GM23338 (cell line): ENCODE results near the gene ONECUT3. TPM values are rescaled to one million over a fixed set of nuclear protein-coding genes. Genes with fewer than 3 reads are reported as not detected.

ENCODE experiments used
- ATAC-seq: fragments of 200-7000 bp; cut with Tn5 transposase; 3 replicates; pipeline ENCODE4 v1.9.1; 2020
- DNase-seq: peaks from one replicate; pipeline ENCODE4 v3.0.0-alpha.2; 2015; ENCODE audit warnings: low spot score
- H2AFZ ChIP-seq: fragments of 200-600 bp; sonication (generic); 2 replicates; pipeline ENCODE4 v1.8.0; 2016; ENCODE audit warnings: antibody characterized with exemption, mild to moderate bottlenecking, moderate library complexity
- H3F3A ChIP-seq: fragments of 200-600 bp; sonication (generic); replicated peaks from 2 replicates; pipeline ENCODE4 v1.8.0; 2017; ENCODE audit warnings: antibody characterized with exemption, mixed run types, low read depth
- H3K27ac ChIP-seq: fragments of 200-600 bp; sonication (generic); 2 replicates; pipeline ENCODE4 v1.6.1; 2016; ENCODE audit warnings: low read depth
- H3K27me3 ChIP-seq: fragments of 200-600 bp; sonication (generic); 2 replicates; pipeline ENCODE4 v1.8.0; 2016; ENCODE audit warnings: mild to moderate bottlenecking, mixed run types, moderate library complexity; ENCODE audit not compliant: insufficient read depth
- H3K36me3 ChIP-seq: fragments of 200-600 bp; sonication (generic); 2 replicates; pipeline ENCODE4 v1.8.0; 2016; ENCODE audit warnings: mild to moderate bottlenecking; ENCODE audit not compliant: insufficient read depth
- H3K4me1 ChIP-seq: fragments of 200-600 bp; sonication (generic); 2 replicates; pipeline ENCODE4 v1.8.0; 2016; ENCODE audit warnings: mild to moderate bottlenecking, moderate library complexity; ENCODE audit not compliant: insufficient read depth
- H3K4me2 ChIP-seq: fragments of 200-600 bp; sonication (generic); 2 replicates; pipeline ENCODE4 v1.7.1; 2017; ENCODE audit warnings: mixed run types
- H3K4me3 ChIP-seq: fragments of 200-600 bp; sonication (generic); 2 replicates; pipeline ENCODE4 v1.6.1; 2016; ENCODE audit warnings: mixed run types
- H3K79me2 ChIP-seq: fragments of 200-600 bp; sonication (generic); replicated peaks from 2 replicates; pipeline ENCODE4 v1.8.0; 2017; ENCODE audit warnings: mild to moderate bottlenecking; ENCODE audit not compliant: insufficient read depth
- H3K9me2 ChIP-seq: fragments of 200-600 bp; sonication (generic); 2 replicates; pipeline ENCODE4 v1.8.0; 2017; ENCODE audit not compliant: insufficient read depth
- H4K20me1 ChIP-seq: fragments of 200-600 bp; sonication (generic); replicated peaks from 2 replicates; pipeline ENCODE4 v1.8.0; 2017; ENCODE audit warnings: mild to moderate bottlenecking; ENCODE audit not compliant: insufficient read depth
- H3K27ac Mint-ChIP-seq: 2 replicates; pipeline ENCODE4 v1.8.0; 2020; ENCODE audit warnings: inconsistent platforms, mild to moderate bottlenecking, moderate library complexity, mixed read lengths
- H3K27me3 Mint-ChIP-seq: 3 replicates; pipeline ENCODE4 v1.8.0; 2022; ENCODE audit warnings: low read depth, mild to moderate bottlenecking, moderate library complexity, mixed read lengths, inconsistent platforms; ENCODE audit not compliant: insufficient read depth, poor library complexity
- H3K36me3 Mint-ChIP-seq: 3 replicates; pipeline ENCODE4 v1.8.0; 2021; ENCODE audit warnings: low read depth, mild to moderate bottlenecking, inconsistent platforms, moderate library complexity, mixed read lengths
- H3K4me1 Mint-ChIP-seq: 3 replicates; pipeline ENCODE4 v1.8.0; 2020; ENCODE audit warnings: mild to moderate bottlenecking, inconsistent platforms, mixed read lengths
- H3K4me3 Mint-ChIP-seq: 3 replicates; pipeline ENCODE4 v1.8.0; 2021; ENCODE audit warnings: moderate library complexity, mild to moderate bottlenecking, inconsistent platforms, mixed read lengths
- H3K9me3 Mint-ChIP-seq: 3 replicates; pipeline ENCODE4 v1.8.0; 2020; ENCODE audit warnings: moderate library complexity, mild to moderate bottlenecking, inconsistent platforms, mixed read lengths
- CREB1 ChIP-seq: fragments of 250-450 bp; sonication (Bioruptor Pico); IDR thresholded peaks from 2 replicates; pipeline ENCODE4 v1.5.0; 2020; ENCODE audit warnings: low read depth, mild to moderate bottlenecking, moderate library complexity
- CTCF ChIP-seq, 2 experiments: fragments of 200-600 bp in 1 of 2; sonication (generic) in 1 of 2; conservative IDR thresholded peaks; 2 replicates each; pipeline versions ENCODE4 v1.5.1 to v1.6.1; 2016 to 2017; ENCODE audit warnings: antibody characterized with exemption in 2 of 2, low read depth in 2 of 2, mild to moderate bottlenecking in 2 of 2, moderate library complexity in 1 of 2
- EZH2 ChIP-seq: fragments of 200-600 bp; sonication (generic); IDR thresholded peaks from one replicate; pipeline ENCODE4 v1.8.0; 2017; ENCODE audit warnings: antibody characterized with exemption, mild to moderate bottlenecking, low read depth; ENCODE audit not compliant: unreplicated experiment
- EZH2phosphoT487 ChIP-seq: fragments of 200-600 bp; sonication (generic); IDR thresholded peaks from one replicate; pipeline ENCODE4 v1.8.1; 2018; ENCODE audit warnings: antibody characterized with exemption; ENCODE audit not compliant: unreplicated experiment
- JUNB ChIP-seq: IDR thresholded peaks from one replicate; pipeline ENCODE4 v1.6.1; 2016; ENCODE audit warnings: antibody characterized with exemption; ENCODE audit not compliant: unreplicated experiment
- NANOG ChIP-seq: IDR thresholded peaks from 2 replicates; pipeline ENCODE4 v1.6.1; 2016; ENCODE audit warnings: antibody characterized with exemption, borderline replicate concordance
- POLR2AphosphoS5 ChIP-seq: IDR thresholded peaks from 2 replicates; pipeline ENCODE4 v1.6.1; 2016; ENCODE audit warnings: antibody characterized with exemption, low read depth
- ZNF331 ChIP-seq: fragments of 250-450 bp; sonication (Bioruptor Pico); IDR thresholded peaks from 2 replicates; pipeline ENCODE4 v1.5.0; 2020; ENCODE audit warnings: low read depth, mild to moderate bottlenecking, moderate library complexity
- polyA plus RNA-seq: library from polyadenylated mRNA; unstranded; fragments of >200 nt; fragmentation: Nextera tagmentation; extraction: Ambion mirVana; gene quantifications from 2 replicates; pipeline ENCODE4 v1.2.1, GENCODE V29; 2016
- total RNA-seq: library from RNA; depleted of rRNA; stranded (reverse); fragments of >200 nt; shearing (Covaris generic); gene quantifications from 2 replicates; pipeline ENCODE4 v1.2.3, GENCODE V29; 2014
- TF ChIP-seq, protein P1 (sequence below): IDR thresholded peaks from 2 replicates; pipeline ENCODE4 v1.6.1; 2016; ENCODE audit warnings: antibody characterized with exemption
- TF ChIP-seq, protein P2 (sequence below): fragments of 250-450 bp; sonication (Bioruptor Pico); IDR thresholded peaks from 2 replicates; pipeline ENCODE4 v1.5.0; 2020; ENCODE audit warnings: mild to moderate bottlenecking, moderate library complexity

Gene ONECUT3
- total and polyA plus RNA-seq, 2 experiments from 2014 or later, result not detected

DNA sequence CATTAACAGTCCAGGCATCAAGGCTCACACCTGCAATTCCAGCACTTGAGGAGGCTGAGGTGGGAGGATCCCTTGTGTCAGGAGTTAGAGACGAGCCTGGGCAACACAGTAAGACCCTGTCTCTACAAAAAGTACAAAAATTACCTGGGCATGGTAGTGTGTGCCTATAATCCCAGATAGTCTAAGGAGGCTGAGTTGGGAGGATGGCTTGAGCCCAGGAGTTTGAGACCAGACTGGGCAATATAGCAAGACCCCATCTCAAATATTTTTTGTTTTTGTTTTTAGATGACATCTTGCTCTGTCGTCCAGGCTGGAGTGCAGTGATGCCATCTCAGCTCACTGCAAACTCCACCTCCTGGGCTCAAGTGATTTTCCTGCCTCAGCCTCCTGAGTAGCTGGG, 40.1 kb upstream of the ONECUT3 start:
- Histone ChIP-seq H2AFZ (no peak overlapping the region), H3K4me2 (no peak overlapping the region), H3K4me1 (no peaks in the 10 kb centered on the region), H3F3A (0 out of 2 replicates have a peak, but pooled peaks cover 4% of the 10 kb centered on the region), H3K36me3 (no peaks in the 10 kb centered on the region), H4K20me1 (no peaks in the 10 kb centered on the region), H3K27me3 (no peaks in the 10 kb centered on the region), H3K27ac (no peak overlapping the region), H3K79me2 (no peaks in the 10 kb centered on the region), H3K4me3 (no peak overlapping the region), H3K9me2 (0 out of 2 replicates have a peak, but pooled peaks cover 3% of the 10 kb centered on the region)
- Mint-ChIP-seq H3K36me3 (no peaks in the 10 kb centered on the region; the same call in 2 of the 3 replicates), H3K27ac (no peak overlapping the region), H3K9me3 (peaks cover 6% of the 10 kb centered on the region), H3K4me1 (peaks cover 5% of the 10 kb centered on the region; the same call in 2 of the 3 replicates), H3K4me3 (no peak overlapping the region), H3K27me3 (peaks cover 21% of the 10 kb centered on the region)
- no peak for DNase-seq
- ATAC-seq, result no peak
- TF ChIP-seq, protein P1, sequence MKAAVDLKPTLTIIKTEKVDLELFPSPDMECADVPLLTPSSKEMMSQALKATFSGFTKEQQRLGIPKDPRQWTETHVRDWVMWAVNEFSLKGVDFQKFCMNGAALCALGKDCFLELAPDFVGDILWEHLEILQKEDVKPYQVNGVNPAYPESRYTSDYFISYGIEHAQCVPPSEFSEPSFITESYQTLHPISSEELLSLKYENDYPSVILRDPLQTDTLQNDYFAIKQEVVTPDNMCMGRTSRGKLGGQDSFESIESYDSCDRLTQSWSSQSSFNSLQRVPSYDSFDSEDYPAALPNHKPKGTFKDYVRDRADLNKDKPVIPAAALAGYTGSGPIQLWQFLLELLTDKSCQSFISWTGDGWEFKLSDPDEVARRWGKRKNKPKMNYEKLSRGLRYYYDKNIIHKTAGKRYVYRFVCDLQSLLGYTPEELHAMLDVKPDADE, result no peak
- no peak for TF ChIP-seq POLR2AphosphoS5
- TF ChIP-seq CTCF (conservative IDR thresholded peaks at IDR 0.05; ENCODE audit: low read depth in 2 of 2), result no peak
- no peak for TF ChIP-seq EZH2phosphoT487
- no peak for TF ChIP-seq NANOG
- TF ChIP-seq, protein P2, sequence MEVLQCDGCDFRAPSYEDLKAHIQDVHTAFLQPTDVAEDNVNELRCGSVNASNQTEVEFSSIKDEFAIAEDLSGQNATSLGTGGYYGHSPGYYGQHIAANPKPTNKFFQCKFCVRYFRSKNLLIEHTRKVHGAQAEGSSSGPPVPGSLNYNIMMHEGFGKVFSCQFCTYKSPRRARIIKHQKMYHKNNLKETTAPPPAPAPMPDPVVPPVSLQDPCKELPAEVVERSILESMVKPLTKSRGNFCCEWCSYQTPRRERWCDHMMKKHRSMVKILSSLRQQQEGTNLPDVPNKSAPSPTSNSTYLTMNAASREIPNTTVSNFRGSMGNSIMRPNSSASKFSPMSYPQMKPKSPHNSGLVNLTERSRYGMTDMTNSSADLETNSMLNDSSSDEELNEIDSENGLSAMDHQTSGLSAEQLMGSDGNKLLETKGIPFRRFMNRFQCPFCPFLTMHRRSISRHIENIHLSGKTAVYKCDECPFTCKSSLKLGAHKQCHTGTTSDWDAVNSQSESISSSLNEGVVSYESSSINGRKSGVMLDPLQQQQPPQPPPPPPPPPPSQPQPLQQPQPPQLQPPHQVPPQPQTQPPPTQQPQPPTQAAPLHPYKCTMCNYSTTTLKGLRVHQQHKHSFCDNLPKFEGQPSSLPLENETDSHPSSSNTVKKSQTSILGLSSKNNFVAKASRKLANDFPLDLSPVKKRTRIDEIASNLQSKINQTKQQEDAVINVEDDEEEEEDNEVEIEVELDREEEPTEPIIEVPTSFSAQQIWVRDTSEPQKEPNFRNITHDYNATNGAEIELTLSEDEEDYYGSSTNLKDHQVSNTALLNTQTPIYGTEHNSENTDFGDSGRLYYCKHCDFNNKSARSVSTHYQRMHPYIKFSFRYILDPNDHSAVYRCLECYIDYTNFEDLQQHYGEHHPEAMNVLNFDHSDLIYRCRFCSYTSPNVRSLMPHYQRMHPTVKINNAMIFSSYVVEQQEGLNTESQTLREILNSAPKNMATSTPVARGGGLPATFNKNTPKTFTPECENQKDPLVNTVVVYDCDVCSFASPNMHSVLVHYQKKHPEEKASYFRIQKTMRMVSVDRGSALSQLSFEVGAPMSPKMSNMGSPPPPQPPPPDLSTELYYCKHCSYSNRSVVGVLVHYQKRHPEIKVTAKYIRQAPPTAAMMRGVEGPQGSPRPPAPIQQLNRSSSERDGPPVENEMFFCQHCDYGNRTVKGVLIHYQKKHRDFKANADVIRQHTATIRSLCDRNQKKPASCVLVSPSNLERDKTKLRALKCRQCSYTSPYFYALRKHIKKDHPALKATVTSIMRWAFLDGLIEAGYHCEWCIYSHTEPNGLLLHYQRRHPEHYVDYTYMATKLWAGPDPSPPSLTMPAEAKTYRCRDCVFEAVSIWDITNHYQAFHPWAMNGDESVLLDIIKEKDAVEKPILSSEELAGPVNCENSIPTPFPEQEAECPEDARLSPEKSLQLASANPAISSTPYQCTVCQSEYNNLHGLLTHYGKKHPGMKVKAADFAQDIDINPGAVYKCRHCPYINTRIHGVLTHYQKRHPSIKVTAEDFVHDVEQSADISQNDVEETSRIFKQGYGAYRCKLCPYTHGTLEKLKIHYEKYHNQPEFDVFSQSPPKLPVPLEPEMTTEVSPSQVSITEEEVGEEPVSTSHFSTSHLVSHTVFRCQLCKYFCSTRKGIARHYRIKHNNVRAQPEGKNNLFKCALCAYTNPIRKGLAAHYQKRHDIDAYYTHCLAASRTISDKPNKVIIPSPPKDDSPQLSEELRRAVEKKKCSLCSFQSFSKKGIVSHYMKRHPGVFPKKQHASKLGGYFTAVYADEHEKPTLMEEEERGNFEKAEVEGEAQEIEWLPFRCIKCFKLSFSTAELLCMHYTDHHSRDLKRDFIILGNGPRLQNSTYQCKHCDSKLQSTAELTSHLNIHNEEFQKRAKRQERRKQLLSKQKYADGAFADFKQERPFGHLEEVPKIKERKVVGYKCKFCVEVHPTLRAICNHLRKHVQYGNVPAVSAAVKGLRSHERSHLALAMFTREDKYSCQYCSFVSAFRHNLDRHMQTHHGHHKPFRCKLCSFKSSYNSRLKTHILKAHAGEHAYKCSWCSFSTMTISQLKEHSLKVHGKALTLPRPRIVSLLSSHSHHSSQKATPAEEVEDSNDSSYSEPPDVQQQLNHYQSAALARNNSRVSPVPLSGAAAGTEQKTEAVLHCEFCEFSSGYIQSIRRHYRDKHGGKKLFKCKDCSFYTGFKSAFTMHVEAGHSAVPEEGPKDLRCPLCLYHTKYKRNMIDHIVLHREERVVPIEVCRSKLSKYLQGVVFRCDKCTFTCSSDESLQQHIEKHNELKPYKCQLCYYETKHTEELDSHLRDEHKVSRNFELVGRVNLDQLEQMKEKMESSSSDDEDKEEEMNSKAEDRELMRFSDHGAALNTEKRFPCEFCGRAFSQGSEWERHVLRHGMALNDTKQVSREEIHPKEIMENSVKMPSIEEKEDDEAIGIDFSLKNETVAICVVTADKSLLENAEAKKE (CRISPR knock-in tag), result no peak
- no peak for TF ChIP-seq CREB1 (CRISPR knock-in tag)
- no peak for TF ChIP-seq EZH2
- TF ChIP-seq ZNF331 (CRISPR knock-in tag), result no peak
- no peak for TF ChIP-seq JUNB
